Esophagus squamous epithelium (tissue), 4 donors: ENCODE measurements around the gene SPINT2.

Experiments used
- CTCF ChIP-seq, 6 experiments: fragments of 450-650 bp in 4 of 6; fragments of 200-600 bp in 2 of 6; sonication (generic) in 2 of 6; IDR thresholded peaks; one replicate each; pipeline ENCODE4 v1.5.1; 2016 to 2019; ENCODE audit warnings: antibody characterized with exemption in 6 of 6, mild to moderate bottlenecking in 4 of 6, moderate library complexity in 4 of 6
- POLR2A ChIP-seq, 4 donors: fragments of 450-650 bp; IDR thresholded peaks; one replicate each; pipeline ENCODE4 v1.6.1; 2017; ENCODE audit warnings: antibody characterized with exemption in 4 of 4, mild to moderate bottlenecking in 4 of 4, moderate library complexity in 3 of 4

- TF ChIP-seq CTCF (IDR thresholded peaks at IDR 0.05) (no peak), POLR2A (IDR thresholded peaks at IDR 0.05) (no peak)
Measured at GRCh38 chr19:38255383-38256014, 8.9 kb upstream of the SPINT2 start.
